Coronary artery (tissue), 2 donors: Measurements from ENCODE around the gene PKD2L1.

Experiments
- DNase-seq: peaks from one replicate; pipeline ENCODE4 v3.0.0-alpha.2; 2017; ENCODE audit warnings: low spot score
- H3K27ac ChIP-seq, 2 donors: fragments of 200-600 bp; sonication (generic); one replicate each; pipeline ENCODE4 v1.5.1; 2016 to 2019
- H3K4me3 ChIP-seq: fragments of 200-600 bp; sonication (generic); 2 replicates; pipeline ENCODE4 v1.5.1; 2016; ENCODE audit warnings: mild to moderate bottlenecking, moderate library complexity
- CTCF ChIP-seq: fragments of 200-600 bp; sonication (generic); IDR thresholded peaks from one replicate; pipeline ENCODE4 v1.5.1; 2019; ENCODE audit warnings: antibody characterized with exemption

The PKD2L1 gene

DNA sequence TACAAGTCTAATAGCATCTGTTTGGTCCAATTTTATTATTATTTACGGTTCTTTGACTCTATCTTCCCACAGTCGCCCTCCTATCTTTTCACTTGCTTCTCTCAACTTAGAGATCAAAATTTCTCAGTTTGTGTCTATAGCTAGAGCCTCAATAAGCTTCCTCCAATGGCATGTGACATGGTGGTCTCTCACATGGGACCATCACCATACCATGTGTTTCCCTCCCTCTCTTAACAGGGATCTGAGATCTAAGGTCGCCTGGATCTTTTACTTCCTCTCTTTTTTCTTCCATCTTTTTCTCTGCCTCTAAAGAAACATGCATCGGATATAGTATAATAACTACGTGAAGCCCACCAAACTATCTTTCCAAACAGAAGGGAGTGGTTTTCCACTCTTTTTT lies 1.8 kb downstream of the PKD2L1 start:
- no peak overlapping the region for H3K4me3 ChIP-seq
- TF ChIP-seq CTCF: no peak
- H3K27ac ChIP-seq: no peak overlapping the region
- DNase-seq: no peak

GRCh38 chr10:100327718-100328009 lies 2.4 kb downstream of the PKD2L1 start:
- DNase-seq: no peak
- Histone ChIP-seq H3K4me3 (no peak overlapping the region), H3K27ac (no peak overlapping the region)
- TF ChIP-seq CTCF: no peak

DNA sequence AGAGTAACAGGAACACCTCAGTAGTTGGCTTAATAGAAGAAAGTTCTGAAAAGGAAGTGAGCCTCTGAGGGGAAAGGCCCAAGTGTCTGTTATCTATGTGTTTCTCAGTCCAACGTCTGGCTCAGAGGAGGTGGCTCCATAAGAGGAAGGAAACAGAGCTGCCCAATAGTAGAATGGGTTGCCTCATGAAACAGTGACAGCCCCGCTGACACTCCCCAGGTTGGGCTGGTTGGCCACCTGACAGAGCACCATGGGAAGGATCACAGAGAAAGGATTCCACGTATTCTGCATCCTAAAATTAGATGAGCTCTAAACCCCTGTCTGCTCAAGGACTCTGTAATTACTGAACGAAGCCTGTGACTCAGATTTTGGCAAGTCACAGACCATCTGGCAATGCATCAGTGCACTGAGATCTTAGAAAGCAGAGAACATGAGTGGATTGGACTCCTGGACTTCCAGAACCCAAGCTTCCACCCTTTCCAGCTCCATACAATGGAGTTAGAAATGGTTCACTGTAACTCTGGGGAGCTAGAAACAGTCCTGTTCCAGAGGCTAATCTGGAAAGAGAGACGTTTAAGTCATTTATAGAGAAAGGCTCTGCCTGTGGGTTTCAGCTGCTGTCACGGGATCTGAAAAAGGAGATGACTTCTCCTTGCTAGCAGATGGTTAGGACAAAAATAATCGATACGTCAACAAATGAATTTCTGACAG lies 2.9 kb downstream of the PKD2L1 start:
- TF ChIP-seq CTCF: no peak
- H3K27ac ChIP-seq: no peak overlapping the region
- H3K4me3 ChIP-seq: no peak overlapping the region
- no peak for DNase-seq

- no peak for TF ChIP-seq CTCF
- H3K4me3 ChIP-seq: no peak overlapping the region
- DNase-seq: no peak
- H3K27ac ChIP-seq: no peak overlapping the region
Measured at GRCh38 chr10:100325158-100325557, 4.9 kb downstream of the PKD2L1 start.

DNA sequence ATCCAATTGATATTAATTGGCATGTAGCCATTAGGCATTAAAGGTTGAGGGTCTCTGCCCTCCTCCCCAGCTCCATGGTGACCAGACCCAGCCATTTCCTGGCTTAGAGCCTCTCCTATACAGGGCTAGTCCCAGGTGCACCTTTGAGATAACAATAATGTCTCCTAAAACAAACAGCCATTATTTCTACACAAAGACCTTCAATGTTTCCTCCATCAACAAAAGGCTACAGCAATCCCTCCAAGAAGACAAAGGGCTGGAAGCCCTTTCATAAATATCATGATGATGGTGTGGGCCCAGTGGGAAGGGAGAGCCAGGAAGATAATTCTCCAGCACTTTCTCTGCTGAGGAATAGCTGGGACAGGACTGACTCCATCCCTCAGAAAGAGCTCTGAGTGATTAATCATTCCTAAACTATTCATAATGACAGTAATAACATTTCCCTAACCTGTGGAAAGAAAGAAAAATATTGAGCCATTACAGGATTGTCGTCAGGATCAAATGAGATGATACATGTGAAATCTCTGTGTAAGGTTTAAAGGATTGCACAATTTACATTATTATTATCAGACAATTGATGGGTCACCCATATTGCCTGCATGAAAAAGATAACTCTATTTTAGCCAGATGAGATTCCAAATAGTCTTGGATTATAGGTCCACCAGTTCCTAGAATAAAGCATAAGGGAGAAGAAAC lies 10.2 kb downstream of the PKD2L1 start:
- TF ChIP-seq CTCF: no peak
- no peak overlapping the region for H3K27ac ChIP-seq
- DNase-seq: no peak
- no peak overlapping the region for H3K4me3 ChIP-seq

DNA sequence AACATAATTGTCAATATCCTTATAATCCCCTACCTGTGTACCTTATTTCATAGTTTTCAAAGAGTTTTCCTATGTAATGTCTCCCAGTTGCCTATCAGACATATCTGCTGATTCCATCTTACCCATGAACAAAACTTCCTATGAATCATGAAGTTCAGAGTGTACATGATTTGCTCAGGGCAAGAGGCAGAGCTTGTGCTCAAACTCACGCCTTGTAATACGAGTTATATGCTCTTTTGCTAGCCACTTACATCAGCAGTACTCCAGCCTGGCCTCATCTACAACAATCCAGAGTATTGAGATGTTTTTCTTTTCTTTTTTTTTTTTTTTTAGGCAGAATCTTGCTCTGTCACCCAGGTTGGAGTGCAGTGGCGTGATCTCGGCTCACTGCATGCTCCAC lies 11.8 kb downstream of the PKD2L1 start:
- H3K27ac ChIP-seq: no peak overlapping the region
- no peak overlapping the region for H3K4me3 ChIP-seq
- TF ChIP-seq CTCF: no peak
- DNase-seq: no peak

- Histone ChIP-seq H3K4me3 (no peak overlapping the region), H3K27ac (no peak overlapping the region)
- DNase-seq: no peak
- TF ChIP-seq CTCF: no peak
Measured at GRCh38 chr10:100315615-100316014, 14.4 kb downstream of the PKD2L1 start.
